DND-41 (cell line): ENCODE results near the gene DDX60.

Experiments
- ATAC-seq: fragments of 200-7000 bp; cut with Tn5 transposase; 3 replicates; pipeline ENCODE4 v1.9.1; 2021; ENCODE audit warnings: low read depth; ENCODE audit not compliant: insufficient read depth
- DNase-seq: peaks from one replicate; pipeline ENCODE4 v3.0.0-alpha.2; 2020
- H2AFZ ChIP-seq: 2 replicates; pipeline ENCODE4 v1.6.0; 2012; ENCODE audit warnings: low read depth, low read length
- H3K27ac ChIP-seq: 2 replicates; pipeline ENCODE4 v1.5.1; 2012; ENCODE audit warnings: low read length, inconsistent platforms
- H3K27me3 ChIP-seq: fragments of 200-600 bp; sonication (generic); 2 replicates; pipeline ENCODE4 v1.6.0; 2012; ENCODE audit warnings: low read length, mild to moderate bottlenecking, inconsistent platforms; ENCODE audit not compliant: insufficient read depth, poor library complexity
- H3K36me3 ChIP-seq: 2 replicates; pipeline ENCODE4 v1.5.1; 2012; ENCODE audit warnings: low read length, inconsistent platforms; ENCODE audit not compliant: insufficient read depth
- H3K4me1 ChIP-seq: 2 replicates; pipeline ENCODE4 v1.5.1; 2012; ENCODE audit warnings: mild to moderate bottlenecking, low read length; ENCODE audit not compliant: insufficient read depth
- H3K4me2 ChIP-seq: 2 replicates; pipeline ENCODE4 v1.6.0; 2012; ENCODE audit warnings: mild to moderate bottlenecking, moderate library complexity, low read length, inconsistent platforms; ENCODE audit not compliant: insufficient read depth
- H3K4me3 ChIP-seq, 2 experiments: fragments of 200-600 bp in 1 of 2; shearing (Covaris generic) in 1 of 2; 2 replicates each; pipeline ENCODE4 v1.5.1; 2012 to 2016; ENCODE audit warnings: inconsistent platforms in 2 of 2, low read length in 2 of 2, mild to moderate bottlenecking in 2 of 2, low read depth in 1 of 2, moderate library complexity in 1 of 2
- H3K79me2 ChIP-seq: 2 replicates; pipeline ENCODE4 v1.6.0; 2012; ENCODE audit warnings: low read length, inconsistent platforms; ENCODE audit not compliant: insufficient read depth
- H3K9ac ChIP-seq: 2 replicates; pipeline ENCODE4 v1.6.0; 2012; ENCODE audit warnings: low read depth, mild to moderate bottlenecking, inconsistent platforms, low read length, moderate library complexity
- H3K9me3 ChIP-seq: 2 replicates; pipeline ENCODE4 v1.5.1; 2012; ENCODE audit warnings: low read length, moderate library complexity, mild to moderate bottlenecking, inconsistent platforms; ENCODE audit not compliant: insufficient read depth, severe bottlenecking
- H4K20me1 ChIP-seq: 2 replicates; pipeline ENCODE4 v1.6.0; 2012; ENCODE audit warnings: low read length; ENCODE audit not compliant: insufficient read depth
- EZH2 ChIP-seq: IDR thresholded peaks from 3 replicates; pipeline ENCODE4 v1.6.1; 2012; ENCODE audit warnings: borderline replicate concordance, low read depth, mild to moderate bottlenecking, moderate library complexity, low read length, inconsistent platforms; ENCODE audit not compliant: severe bottlenecking
- TF ChIP-seq, protein P1 (sequence below): IDR thresholded peaks from 2 replicates; pipeline ENCODE4 v1.5.1; 2012; ENCODE audit warnings: borderline replicate concordance, low read length, moderate library complexity, mild to moderate bottlenecking; ENCODE audit not compliant: poor library complexity, severe bottlenecking; ENCODE audit errors: extremely low read depth

DDX60 gene

DNA sequence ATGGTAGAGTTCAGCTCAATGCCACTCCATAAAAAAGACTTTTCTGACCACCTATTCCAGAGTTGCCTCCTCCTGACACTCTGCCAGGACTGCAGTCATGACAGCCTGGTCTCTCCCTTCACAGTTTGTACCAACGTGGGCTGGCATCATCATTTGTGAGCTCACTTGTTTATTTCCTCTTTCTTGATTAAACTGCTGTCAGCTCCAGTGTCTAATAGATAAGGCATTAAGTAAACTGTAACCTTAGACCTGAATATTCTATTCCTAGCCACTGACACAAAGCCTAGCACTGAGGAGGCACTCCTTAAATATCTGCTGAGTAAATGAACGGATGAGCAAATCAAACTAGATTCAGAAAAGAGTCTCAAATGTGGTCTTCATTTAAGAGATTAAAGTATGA is 48.7 kb downstream of the DDX60 start:
- Histone ChIP-seq H4K20me1 (no peaks in the 10 kb centered on the region), H3K36me3 (peaks cover 37% of the 10 kb centered on the region; the same call in 1 of the 2 replicates), H3K4me2 (no peak overlapping the region), H3K4me3 (no peak overlapping the region), H3K9me3 (no peaks in the 10 kb centered on the region), H3K79me2 (no peaks in the 10 kb centered on the region), H3K9ac (no peak overlapping the region), H3K27me3 (no peaks in the 10 kb centered on the region), H3K4me1 (no peaks in the 10 kb centered on the region), H3K27ac (no peak overlapping the region), H2AFZ (no peak overlapping the region)
- no peak for DNase-seq
- ATAC-seq, result no peak
- TF ChIP-seq EZH2, result no peak
- TF ChIP-seq, protein P1, sequence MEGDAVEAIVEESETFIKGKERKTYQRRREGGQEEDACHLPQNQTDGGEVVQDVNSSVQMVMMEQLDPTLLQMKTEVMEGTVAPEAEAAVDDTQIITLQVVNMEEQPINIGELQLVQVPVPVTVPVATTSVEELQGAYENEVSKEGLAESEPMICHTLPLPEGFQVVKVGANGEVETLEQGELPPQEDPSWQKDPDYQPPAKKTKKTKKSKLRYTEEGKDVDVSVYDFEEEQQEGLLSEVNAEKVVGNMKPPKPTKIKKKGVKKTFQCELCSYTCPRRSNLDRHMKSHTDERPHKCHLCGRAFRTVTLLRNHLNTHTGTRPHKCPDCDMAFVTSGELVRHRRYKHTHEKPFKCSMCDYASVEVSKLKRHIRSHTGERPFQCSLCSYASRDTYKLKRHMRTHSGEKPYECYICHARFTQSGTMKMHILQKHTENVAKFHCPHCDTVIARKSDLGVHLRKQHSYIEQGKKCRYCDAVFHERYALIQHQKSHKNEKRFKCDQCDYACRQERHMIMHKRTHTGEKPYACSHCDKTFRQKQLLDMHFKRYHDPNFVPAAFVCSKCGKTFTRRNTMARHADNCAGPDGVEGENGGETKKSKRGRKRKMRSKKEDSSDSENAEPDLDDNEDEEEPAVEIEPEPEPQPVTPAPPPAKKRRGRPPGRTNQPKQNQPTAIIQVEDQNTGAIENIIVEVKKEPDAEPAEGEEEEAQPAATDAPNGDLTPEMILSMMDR, result no peak

DNA sequence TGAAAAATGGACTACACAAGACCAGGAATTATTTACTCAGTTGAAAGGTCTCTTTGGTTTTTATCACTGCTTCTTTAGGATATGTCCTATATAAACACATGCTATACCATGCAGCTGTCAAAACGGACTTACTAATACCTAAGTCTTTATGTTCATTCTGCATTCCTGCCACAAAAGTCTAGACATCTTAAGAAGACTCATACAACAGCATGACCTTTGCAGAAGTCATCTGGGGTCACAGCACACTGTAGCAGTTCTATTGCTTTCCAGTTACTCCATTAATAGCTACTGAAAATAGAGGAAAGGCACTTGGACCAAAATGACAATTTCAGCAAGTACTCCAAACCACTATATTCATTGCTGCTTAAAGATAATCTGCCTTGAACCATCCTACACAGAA is 53.2 kb downstream of the DDX60 start:
- H3K79me2 ChIP-seq, result no peaks in the 10 kb centered on the region
- peaks cover 17% of the 10 kb centered on the region for H3K36me3 ChIP-seq
- no peak overlapping the region for H3K4me2 ChIP-seq
- ATAC-seq (no peak), DNase-seq (no peak)
- no peak for TF ChIP-seq EZH2
- TF ChIP-seq, protein P1, result no peak
- no peaks in the 10 kb centered on the region for H3K27me3 ChIP-seq
- H3K4me1 ChIP-seq, result no peaks in the 10 kb centered on the region
- no peaks in the 10 kb centered on the region for H3K9me3 ChIP-seq
- H3K27ac ChIP-seq, result no peak overlapping the region
- H3K4me3 ChIP-seq, result no peak overlapping the region
- no peak overlapping the region for H2AFZ ChIP-seq
- no peaks in the 10 kb centered on the region for H4K20me1 ChIP-seq
- H3K9ac ChIP-seq, result no peak overlapping the region

DNA sequence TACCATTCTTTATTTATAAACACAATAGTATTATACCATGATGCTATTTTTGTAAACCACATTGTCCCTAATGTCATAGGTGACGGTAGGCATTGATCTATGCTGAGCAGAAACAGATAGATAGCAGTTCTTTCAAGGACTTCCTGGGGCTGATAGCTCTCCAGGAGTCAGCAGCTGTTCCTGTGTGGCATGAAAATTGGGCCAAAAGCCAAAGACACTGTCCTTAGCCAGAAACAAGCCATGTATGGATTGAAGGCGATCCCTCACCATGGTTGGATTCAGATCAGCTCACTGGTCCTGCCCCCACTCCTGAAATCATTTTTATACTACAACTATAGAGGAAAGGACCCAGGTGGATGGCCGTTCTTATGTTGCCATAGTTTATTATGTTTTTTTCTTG is 53.6 kb downstream of the DDX60 start:
- Histone ChIP-seq H2AFZ (no peak overlapping the region), H3K27me3 (no peaks in the 10 kb centered on the region), H3K79me2 (no peaks in the 10 kb centered on the region), H3K36me3 (peaks cover 19% of the 10 kb centered on the region), H3K9me3 (no peaks in the 10 kb centered on the region), H4K20me1 (no peaks in the 10 kb centered on the region), H3K4me1 (no peaks in the 10 kb centered on the region), H3K4me3 (no peak overlapping the region), H3K27ac (no peak overlapping the region), H3K9ac (no peak overlapping the region), H3K4me2 (no peak overlapping the region)
- DNase-seq (no peak), ATAC-seq (no peak)
- TF ChIP-seq EZH2, result no peak
- TF ChIP-seq, protein P1, result no peak

DNA sequence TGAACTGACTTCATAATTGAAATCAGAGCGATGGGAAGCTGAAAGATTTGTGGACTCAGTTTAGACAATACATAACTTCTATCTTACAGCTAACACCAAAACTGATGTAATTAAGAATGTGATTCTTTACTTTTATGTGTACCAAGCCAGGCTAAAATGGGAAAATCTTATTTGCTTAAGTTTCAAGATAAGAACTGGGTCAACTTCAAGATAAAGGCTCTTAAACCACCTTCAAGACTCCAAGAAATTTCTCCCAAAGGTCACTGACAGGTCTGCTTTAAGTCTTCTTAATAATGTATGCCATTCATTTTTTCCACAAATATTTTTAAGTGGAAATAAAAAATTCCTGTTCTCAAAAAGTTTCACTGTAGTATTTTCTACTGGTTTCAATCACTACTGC is 55.5 kb downstream of the DDX60 start:
- no peak for ATAC-seq
- no peak overlapping the region for H2AFZ ChIP-seq
- no peak overlapping the region for H3K9ac ChIP-seq

More for the DNA sequence above, 55.5 kb downstream of the DDX60 start:
- no peak overlapping the region for H3K27ac ChIP-seq
- H3K4me3 ChIP-seq, result no peak overlapping the region
- no peaks in the 10 kb centered on the region for H3K9me3 ChIP-seq
- no peak for DNase-seq
- TF ChIP-seq, protein P1, result no peak
- no peak for TF ChIP-seq EZH2
- no peaks in the 10 kb centered on the region for H3K79me2 ChIP-seq
- no peaks in the 10 kb centered on the region for H3K4me1 ChIP-seq
- H3K27me3 ChIP-seq, result no peaks in the 10 kb centered on the region
- no peak overlapping the region for H3K4me2 ChIP-seq
- H4K20me1 ChIP-seq, result no peaks in the 10 kb centered on the region
- H3K36me3 ChIP-seq, result peaks cover 19% of the 10 kb centered on the region
